Peyer's patch (tissue), 4 donors: Measurements from ENCODE around the gene CHCHD4.

Experiments
- POLR2A ChIP-seq, 2 donors: fragments of 450-650 bp; IDR thresholded peaks; one replicate each; pipeline ENCODE4 v1.5.1; 2017; ENCODE audit warnings: antibody characterized with exemption in 2 of 2, mild to moderate bottlenecking in 2 of 2, moderate library complexity in 2 of 2
- TF ChIP-seq, protein P1 (sequence below), 6 experiments: fragments of 450-650 bp in 4 of 6; fragments of 200-600 bp in 2 of 6; sonication (generic) in 1 of 6; IDR thresholded peaks; one replicate each; pipeline ENCODE4 v1.5.1; 2017 to 2019; ENCODE audit warnings: antibody characterized with exemption in 6 of 6, mild to moderate bottlenecking in 3 of 6, moderate library complexity in 1 of 6

DNA sequence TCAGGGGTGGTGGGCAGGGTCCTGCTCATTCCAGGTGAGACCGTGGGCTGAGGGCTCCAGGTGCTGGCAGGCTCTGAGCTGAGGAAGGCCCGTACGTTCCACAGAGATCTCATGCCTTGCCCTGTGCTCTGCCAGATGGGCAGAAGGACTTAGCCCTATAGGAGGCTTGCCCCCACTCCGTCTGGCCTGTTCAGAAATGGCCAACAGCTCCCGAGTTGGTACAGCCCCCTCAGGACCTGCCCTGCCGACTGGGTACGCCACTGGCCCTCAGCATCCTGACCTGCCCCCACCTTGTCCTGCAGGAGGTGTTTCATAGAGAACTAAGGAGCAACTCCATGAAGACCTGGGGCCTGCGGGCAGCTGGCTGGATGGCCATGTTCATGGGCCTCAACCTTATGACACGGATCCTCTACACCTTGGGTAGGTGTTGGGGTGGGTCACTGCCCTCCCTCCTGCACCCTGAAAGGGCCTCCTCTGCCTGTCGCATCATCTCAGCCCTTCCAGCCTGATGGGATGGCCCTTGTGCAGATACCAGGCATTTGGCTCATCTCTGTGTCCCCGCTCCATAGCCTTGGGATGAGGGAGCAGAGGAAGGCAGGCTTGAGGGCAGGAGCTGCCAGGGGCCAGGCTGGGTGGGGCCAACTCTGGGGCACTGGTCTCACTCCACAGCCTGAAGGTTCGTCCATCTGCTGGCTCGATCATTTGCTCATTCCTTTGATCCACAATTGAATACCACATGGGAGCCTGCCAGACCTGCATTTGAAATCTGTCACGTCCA lies 14.4 kb upstream of the CHCHD4 start:
- TF ChIP-seq, protein P1, sequence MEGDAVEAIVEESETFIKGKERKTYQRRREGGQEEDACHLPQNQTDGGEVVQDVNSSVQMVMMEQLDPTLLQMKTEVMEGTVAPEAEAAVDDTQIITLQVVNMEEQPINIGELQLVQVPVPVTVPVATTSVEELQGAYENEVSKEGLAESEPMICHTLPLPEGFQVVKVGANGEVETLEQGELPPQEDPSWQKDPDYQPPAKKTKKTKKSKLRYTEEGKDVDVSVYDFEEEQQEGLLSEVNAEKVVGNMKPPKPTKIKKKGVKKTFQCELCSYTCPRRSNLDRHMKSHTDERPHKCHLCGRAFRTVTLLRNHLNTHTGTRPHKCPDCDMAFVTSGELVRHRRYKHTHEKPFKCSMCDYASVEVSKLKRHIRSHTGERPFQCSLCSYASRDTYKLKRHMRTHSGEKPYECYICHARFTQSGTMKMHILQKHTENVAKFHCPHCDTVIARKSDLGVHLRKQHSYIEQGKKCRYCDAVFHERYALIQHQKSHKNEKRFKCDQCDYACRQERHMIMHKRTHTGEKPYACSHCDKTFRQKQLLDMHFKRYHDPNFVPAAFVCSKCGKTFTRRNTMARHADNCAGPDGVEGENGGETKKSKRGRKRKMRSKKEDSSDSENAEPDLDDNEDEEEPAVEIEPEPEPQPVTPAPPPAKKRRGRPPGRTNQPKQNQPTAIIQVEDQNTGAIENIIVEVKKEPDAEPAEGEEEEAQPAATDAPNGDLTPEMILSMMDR (IDR thresholded peaks at IDR 0.05), result no peak
- TF ChIP-seq POLR2A (IDR thresholded peaks at IDR 0.05), result no peak
